Muscle layer of colon (tissue), 2 donors: Measurements from ENCODE around the gene MED25.

Experiments used
- H3K27ac ChIP-seq: one replicate; pipeline ENCODE4 v1.7.0; 2013; ENCODE audit warnings: low read depth, mild to moderate bottlenecking, low read length, moderate library complexity
- H3K27me3 ChIP-seq, 2 donors: one replicate each; pipeline ENCODE4 v1.7.0; 2013; ENCODE audit warnings: low read length in 2 of 2, mild to moderate bottlenecking in 2 of 2; ENCODE audit not compliant: insufficient read depth in 2 of 2, control insufficient read depth in 1 of 2
- H3K36me3 ChIP-seq: one replicate; pipeline ENCODE4 v1.7.0; 2013; ENCODE audit warnings: mild to moderate bottlenecking, low read length; ENCODE audit not compliant: insufficient read depth
- H3K4me1 ChIP-seq: one replicate; pipeline ENCODE4 v1.7.0; 2013; ENCODE audit warnings: mild to moderate bottlenecking, low read length; ENCODE audit not compliant: insufficient read depth
- H3K4me3 ChIP-seq, 2 donors: one replicate each; pipeline ENCODE4 v1.7.0; 2013; ENCODE audit warnings: low read length in 2 of 2, low read depth in 1 of 2, mild to moderate bottlenecking in 1 of 2, moderate library complexity in 1 of 2
- H3K9ac ChIP-seq: one replicate; pipeline ENCODE4 v1.7.0; 2013; ENCODE audit warnings: low read length
- H3K9me3 ChIP-seq: one replicate; pipeline ENCODE4 v1.7.0; 2013; ENCODE audit warnings: mild to moderate bottlenecking, low read length
- donor health status: abdominal sarcoma.
- donor health status: Adenocarcinoma of cecum.

Gene MED25

DNA sequence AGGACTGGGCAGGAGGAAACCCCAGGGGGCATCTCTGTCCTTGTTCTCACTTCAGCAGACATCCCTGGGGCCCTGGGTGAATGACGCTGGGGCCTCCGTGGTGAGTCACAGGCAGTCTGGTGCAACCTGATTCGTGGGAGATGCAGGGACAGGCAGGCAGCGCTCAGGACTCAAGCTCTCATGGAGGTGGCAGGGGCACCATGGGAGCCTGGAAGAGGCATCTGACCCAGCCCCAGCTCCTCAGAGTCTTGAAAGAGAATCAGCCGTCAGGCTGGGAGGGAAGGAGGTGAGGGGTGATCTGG is 18.9 kb downstream of the MED25 start:
- H3K36me3 ChIP-seq, result peaks cover 70% of the 10 kb centered on the region

DNA sequence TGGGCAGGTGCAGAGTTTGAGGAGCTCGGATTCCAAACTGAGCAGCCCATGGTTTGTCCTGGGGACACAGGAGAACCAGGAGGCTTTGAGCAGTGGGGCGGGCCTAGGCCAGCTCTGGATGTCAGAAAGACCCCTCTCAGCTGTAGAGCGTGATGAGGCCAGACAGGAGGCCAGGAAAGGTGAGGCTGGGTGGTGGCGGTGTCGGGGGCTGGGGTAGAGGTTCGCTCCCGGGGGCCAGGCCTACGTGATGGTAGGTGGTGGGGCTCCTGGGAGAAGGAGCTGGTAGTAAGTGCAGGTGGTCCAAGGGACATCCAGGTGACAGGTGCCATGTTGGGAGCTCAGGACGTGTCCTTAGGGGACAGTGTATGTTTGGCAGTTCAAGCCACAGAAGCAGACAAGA is 19.3 kb downstream of the MED25 start:
- H3K36me3 ChIP-seq, result peaks cover 65% of the 10 kb centered on the region

More for the DNA sequence above, 18.9 kb downstream of the MED25 start:
- no peak overlapping the region for H3K27ac ChIP-seq
- no peaks in the 10 kb centered on the region for H3K4me1 ChIP-seq
- H3K4me3 ChIP-seq, result no peak overlapping the region
- H3K9ac ChIP-seq, result no peak overlapping the region
- no peaks in the 10 kb centered on the region for H3K27me3 ChIP-seq
- H3K9me3 ChIP-seq, result no peaks in the 10 kb centered on the region

DNA sequence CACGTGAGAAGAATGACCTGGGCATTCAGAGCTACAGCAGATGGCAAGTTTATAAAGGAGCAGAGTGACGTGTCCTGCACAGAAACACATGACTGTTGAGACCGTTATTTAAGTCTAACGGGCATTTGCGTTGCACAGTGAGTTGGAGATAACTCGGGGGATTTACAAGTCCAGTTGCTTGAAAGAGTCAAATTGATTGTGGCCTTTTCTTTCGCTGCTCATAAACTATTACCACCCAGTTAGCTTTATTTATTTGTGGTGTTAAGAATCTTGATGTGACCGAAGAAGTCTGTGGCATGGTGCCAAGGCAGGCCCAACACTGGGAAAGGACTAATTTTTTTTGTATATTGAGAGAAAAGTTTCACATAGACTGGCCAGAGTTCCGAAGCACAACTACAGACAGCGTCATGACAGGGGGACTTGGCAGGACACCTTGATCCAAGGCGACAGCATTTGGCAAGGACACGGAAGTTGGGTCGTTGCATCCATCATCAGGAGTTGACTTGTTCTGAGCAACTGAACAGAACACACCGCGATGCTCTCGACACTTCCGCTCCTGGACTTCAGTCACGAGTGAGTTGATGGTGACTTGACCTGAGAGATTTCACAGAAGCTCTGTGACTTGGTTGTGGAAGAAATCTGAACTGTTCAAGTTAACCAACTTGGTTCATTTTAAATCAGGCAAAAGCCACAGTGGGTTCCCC is 20.9 kb downstream of the MED25 start:
- Histone ChIP-seq H3K36me3 (peaks cover 54% of the 10 kb centered on the region), H3K4me3 (no peak overlapping the region), H3K9ac (no peak overlapping the region), H3K4me1 (no peaks in the 10 kb centered on the region), H3K9me3 (no peaks in the 10 kb centered on the region), H3K27ac (peak overlapping the region; percentile 57), H3K27me3 (no peaks in the 10 kb centered on the region)

More for the DNA sequence above, 19.3 kb downstream of the MED25 start:
- no peak overlapping the region for H3K9ac ChIP-seq
- H3K27ac ChIP-seq, result no peak overlapping the region
- H3K27me3 ChIP-seq, result no peaks in the 10 kb centered on the region
- H3K4me1 ChIP-seq, result no peaks in the 10 kb centered on the region
- H3K4me3 ChIP-seq, result no peak overlapping the region
- H3K9me3 ChIP-seq, result no peaks in the 10 kb centered on the region

DNA sequence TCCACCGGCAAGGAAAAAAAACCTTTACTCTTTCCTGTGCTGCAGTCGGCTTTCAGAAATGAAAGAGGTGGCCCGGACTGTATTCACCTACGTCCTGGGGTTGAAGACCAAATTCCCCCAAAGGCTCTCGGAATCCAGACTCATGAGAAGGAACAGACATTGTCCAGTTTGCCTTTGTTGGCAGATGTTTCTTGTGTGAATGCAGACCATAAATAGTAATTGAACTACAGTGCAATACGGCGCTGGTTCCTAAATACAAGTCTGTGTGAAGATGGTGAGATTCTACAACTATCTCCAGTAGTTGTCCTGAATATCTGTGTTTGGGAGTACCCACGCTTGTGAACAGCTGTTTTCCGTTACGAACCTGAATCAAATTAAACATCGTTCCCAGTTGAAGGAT is 21.6 kb downstream of the MED25 start:
- no peak overlapping the region for H3K4me3 ChIP-seq
- peak overlapping the region; percentile 50 for H3K27ac ChIP-seq
- no peaks in the 10 kb centered on the region for H3K9me3 ChIP-seq
- no peaks in the 10 kb centered on the region for H3K27me3 ChIP-seq
- no peak overlapping the region for H3K9ac ChIP-seq
- peaks cover 47% of the 10 kb centered on the region for H3K36me3 ChIP-seq
- H3K4me1 ChIP-seq, result no peaks in the 10 kb centered on the region

DNA sequence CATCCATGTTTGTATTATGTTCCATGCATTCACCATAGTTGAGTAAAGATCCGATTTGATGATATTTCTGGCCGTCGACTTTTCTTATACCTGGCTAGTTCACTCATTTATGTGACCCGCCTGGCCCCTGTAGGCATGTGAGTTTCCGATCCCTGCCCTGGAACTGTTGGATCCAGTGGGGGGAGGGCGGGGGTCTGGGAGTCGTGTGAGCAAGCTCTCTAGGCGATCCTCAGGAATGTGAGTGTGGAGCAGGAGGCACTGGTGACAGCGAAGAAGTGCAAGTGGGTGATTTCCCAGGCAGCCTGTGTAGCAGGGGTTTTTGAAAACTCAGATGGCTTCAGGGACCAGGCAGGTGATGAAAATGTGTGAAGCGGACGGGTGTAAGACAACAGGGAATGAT is 22.2 kb downstream of the MED25 start:
- Histone ChIP-seq H3K4me3 (no peak overlapping the region), H3K27me3 (no peaks in the 10 kb centered on the region), H3K36me3 (peaks cover 41% of the 10 kb centered on the region), H3K4me1 (no peaks in the 10 kb centered on the region), H3K9me3 (no peaks in the 10 kb centered on the region), H3K9ac (no peak overlapping the region), H3K27ac (peak overlapping the region; percentile 43)

DNA sequence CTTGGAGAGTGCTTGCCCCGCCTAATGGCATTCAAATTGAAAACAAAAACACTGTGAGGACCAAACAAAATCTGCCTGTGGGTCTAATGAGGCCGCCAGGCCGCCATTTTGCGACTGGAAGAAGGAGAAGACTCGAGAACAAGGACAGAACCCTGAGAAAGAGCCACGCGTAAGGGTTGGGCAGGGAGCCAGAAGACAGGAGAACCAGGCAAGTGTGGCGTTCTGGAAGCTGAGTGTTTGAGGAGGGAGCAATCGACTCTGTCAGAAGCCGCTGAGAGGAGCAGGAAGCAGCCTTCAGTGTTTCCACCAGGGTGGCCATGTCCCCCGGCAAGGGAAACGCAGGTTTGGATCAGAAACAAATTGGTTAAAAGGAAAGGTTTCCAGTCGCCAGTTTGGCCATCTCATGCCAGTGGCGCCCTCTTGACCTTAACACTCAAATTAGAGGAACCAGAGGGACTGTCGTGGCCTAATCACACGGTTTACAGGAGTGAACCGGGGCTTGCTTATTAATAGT is 22.7 kb downstream of the MED25 start:
- Histone ChIP-seq H3K4me3 (no peak overlapping the region), H3K4me1 (no peaks in the 10 kb centered on the region), H3K36me3 (peaks cover 36% of the 10 kb centered on the region), H3K9ac (no peak overlapping the region), H3K9me3 (no peaks in the 10 kb centered on the region), H3K27me3 (no peaks in the 10 kb centered on the region), H3K27ac (no peak overlapping the region)

DNA sequence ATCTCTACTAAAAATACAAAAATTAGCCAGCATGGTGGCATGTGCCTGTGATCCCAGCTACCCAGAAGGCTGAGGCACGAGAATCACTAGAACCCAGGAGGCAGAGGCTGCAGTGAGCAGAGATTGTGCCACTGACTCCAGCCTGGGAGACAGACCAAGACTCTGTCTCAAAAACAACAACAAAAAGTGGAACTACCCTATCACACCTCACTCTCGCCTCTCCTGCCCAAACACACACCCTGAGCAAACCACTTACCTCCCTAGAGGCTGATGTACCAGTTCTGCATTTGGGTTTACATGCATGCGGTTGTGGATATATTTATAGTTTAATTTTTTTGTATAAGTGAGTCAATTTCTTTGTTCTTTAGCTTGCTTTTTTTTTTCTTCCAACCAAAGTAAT is 25.2 kb downstream of the MED25 start:
- Histone ChIP-seq H3K4me3 (no peak overlapping the region), H3K9ac (no peak overlapping the region), H3K27me3 (no peaks in the 10 kb centered on the region), H3K36me3 (peaks cover 12% of the 10 kb centered on the region), H3K27ac (no peak overlapping the region), H3K9me3 (no peaks in the 10 kb centered on the region), H3K4me1 (no peaks in the 10 kb centered on the region)

DNA sequence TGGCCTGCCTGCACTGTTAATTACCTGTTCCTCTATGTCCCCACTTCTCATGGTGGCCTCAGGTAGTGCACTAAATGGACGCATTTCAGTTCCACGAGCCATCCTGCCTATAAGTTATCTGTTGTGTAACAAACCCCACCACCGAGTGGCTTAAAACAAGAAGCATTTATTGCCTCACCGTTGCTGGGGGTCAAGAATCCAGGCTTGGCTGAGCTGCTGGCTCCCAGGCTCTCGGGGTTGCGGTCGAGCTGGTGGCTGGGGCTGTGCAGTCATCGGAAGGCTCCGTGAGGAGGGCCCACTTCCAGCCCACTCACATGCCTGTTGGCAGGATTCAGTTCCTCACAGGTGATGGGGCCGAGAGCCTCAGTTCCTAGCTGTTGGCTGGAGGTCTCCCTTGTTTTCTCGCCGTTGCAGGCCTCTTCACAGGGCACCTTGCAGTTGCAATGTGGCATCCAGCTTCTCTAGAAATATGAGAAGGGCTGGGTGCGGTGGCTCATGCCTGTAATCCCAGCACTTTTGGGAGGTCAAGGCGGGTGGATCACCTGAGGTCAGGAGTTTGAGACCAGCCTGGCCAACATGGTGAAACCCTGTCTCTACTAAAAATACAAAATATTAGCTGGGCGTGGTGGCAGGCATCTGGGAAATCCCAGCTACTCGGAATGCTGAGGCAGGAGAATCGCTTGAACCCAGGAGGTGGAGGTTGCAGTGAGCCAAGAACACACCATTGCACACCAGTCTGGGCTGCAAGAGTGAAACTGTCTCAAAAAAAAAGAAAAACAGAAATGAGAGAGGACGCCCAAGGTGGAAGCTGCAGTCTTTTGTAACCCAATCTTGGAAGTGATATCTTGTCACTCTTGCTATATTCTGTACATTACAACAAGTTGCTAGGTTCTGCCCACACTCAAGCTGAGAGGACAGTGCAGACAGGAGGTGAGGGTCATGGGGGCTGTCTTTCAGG is 26.3 kb downstream of the MED25 start:
- Histone ChIP-seq H3K4me3 (no peak overlapping the region), H3K4me1 (no peaks in the 10 kb centered on the region), H3K9ac (no peak overlapping the region), H3K27ac (no peak overlapping the region), H3K9me3 (no peaks in the 10 kb centered on the region), H3K36me3 (peaks cover 2% of the 10 kb centered on the region), H3K27me3 (no peaks in the 10 kb centered on the region)

DNA sequence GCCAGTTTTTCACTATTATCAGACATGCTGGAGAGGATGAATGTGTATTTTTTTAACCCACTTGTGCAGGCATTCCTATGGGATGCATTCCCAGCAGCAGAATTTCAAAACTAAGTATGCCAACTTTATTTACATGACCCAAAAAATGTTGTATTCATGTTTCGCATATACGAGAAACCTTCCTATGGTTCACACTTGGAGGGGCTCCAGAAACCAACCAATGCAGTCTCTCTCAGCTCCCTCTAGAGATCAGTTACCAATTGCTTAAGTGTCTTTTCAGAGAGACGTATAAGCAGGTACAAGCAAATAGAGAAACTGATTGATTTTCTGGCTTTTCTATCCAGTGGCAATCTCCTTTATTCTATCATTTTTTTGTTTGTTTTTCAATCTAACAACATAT is 27.3 kb downstream of the MED25 start:
- H3K36me3 ChIP-seq, result no peaks in the 10 kb centered on the region
- no peaks in the 10 kb centered on the region for H3K27me3 ChIP-seq
- no peak overlapping the region for H3K4me3 ChIP-seq
- H3K9ac ChIP-seq, result no peak overlapping the region
- peaks cover 7% of the 10 kb centered on the region for H3K4me1 ChIP-seq
- H3K9me3 ChIP-seq, result no peaks in the 10 kb centered on the region
- no peak overlapping the region for H3K27ac ChIP-seq

DNA sequence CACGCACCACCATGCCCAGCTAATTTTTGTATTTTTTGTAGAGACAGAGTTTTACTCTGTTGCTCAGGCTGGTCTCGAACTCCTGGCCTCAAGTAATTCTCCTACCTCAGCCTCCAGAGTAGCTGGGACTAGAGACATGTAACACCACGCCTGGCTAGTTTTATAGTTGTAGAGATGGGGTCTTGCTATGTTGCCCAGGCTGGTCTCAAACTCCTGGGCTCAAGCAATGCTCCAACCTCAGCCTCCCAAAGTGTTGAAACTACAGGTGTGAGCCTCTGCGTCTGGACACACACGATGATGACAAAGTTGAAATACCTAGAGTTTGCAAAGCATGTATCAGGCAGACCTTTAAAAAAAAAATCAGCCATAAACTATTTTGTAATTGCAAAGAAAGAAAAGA is 28.3 kb downstream of the MED25 start:
- no peaks in the 10 kb centered on the region for H3K9me3 ChIP-seq
- no peaks in the 10 kb centered on the region for H3K36me3 ChIP-seq
- no peak overlapping the region for H3K4me3 ChIP-seq

DNA sequence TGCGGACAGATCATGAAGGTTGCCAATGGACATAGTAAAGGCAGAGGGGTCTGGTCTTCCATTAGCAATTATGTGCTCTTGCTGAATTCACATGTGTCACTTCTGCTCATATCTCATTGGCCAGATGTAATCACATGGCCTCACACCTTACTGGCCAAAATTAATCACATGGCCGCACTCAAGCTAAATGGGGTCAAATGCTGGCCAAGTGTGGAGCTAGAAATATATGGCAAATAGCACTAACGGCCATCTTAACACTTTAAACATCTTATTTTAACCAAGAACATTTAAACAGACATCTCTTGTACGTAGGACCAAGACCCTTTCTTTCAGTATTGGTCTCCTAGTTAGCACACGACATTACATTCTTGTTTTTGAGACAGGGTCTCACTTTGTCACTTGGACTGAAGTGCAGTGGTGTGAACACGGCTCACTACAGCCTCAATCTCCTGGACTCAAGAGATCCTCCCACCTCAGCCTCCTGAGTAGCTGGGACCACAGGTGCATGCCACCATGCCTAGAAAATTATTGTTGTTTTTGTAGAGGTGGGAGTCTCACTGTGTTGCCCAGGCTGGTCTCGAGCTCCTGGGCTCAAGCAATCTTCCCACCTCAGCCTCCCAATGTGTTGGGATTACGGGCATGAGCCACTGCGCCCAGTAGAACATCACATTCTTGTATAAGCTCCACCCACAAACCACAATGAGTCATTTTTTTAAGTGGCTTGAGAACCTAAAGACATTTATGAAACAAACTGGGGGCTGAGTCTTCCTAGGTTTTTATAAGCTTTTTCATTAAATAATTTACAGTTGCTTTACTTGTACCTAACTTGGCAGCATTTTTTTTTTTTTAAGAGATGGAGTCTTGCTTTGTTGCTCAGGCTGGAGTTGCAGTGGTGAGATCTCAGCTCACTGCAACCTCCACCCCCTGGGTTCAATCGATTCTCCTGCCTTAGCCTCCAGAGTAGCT is 29.9 kb downstream of the MED25 start:
- H3K9ac ChIP-seq, result no peak overlapping the region
- H3K4me3 ChIP-seq, result no peak overlapping the region
- H3K9me3 ChIP-seq, result no peaks in the 10 kb centered on the region
- peaks cover 18% of the 10 kb centered on the region for H3K4me1 ChIP-seq
- H3K36me3 ChIP-seq, result no peaks in the 10 kb centered on the region
- no peak overlapping the region for H3K27ac ChIP-seq
- no peaks in the 10 kb centered on the region for H3K27me3 ChIP-seq

More for the DNA sequence above, 28.3 kb downstream of the MED25 start:
- no peak overlapping the region for H3K27ac ChIP-seq
- H3K4me1 ChIP-seq, result peaks cover 7% of the 10 kb centered on the region
- no peaks in the 10 kb centered on the region for H3K27me3 ChIP-seq
- no peak overlapping the region for H3K9ac ChIP-seq
